Nucleus accumbens (tissue), 56 donors: ENCODE results near the gene TXNDC12.
"Not testable (repeated sequence)": the region's sequence is repeated elsewhere in the genome, so short reads cannot be mapped to it uniquely, and the experiment has no call there.

Experiments used
- DNase-seq, 56 donors: peaks; one replicate each; lab custom pipeline; 2025; lab: John Stamatoyannopoulos, UW

TXNDC12 gene

DNA sequence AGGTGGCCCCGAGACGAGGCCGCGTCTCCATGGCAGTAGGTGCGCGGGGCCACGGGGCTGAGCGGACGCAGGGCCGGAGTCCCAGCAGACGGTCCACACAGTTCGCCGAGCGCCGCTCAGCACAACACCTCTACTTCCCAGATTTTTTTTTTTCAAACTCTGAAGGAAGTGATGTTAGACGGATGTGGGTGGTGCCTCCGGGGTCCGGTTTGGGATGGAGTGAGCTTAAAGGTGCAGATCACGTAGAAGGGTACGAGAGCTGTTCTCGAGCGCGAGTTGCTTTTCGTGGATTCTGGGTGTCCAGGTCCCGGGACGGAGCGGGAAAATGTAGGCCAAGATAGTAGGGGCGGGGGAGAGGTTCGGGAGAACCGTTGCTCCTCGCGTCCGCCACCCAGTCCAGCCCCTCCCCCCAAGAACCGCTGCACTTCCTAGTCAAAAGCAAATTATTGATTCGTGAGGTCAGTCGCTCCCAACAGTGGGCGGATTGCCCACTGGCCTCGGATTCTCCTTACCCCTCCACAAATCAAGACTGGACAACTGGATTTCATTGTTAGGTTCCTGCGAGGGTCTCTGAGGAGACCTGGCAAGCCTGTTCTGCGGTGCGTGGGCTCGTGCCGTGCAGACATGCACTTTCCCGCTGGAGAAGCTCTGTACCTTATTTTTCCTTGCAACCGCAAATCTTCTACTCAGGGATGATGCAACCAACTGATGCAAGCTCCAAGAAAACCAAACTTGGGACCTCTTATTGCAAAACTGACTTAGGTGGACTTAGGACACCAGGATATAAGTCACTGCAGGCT, at the start of gene TXNDC12:
TSS of gene TXNDC12 (minus strand) at position 126 of the 800 bp plus-strand sequence. CDS start at position 31, 95 bp downstream.
- peak in 55 of 56 donors; percentile 21 to 90 (median 74) for DNase-seq

DNA sequence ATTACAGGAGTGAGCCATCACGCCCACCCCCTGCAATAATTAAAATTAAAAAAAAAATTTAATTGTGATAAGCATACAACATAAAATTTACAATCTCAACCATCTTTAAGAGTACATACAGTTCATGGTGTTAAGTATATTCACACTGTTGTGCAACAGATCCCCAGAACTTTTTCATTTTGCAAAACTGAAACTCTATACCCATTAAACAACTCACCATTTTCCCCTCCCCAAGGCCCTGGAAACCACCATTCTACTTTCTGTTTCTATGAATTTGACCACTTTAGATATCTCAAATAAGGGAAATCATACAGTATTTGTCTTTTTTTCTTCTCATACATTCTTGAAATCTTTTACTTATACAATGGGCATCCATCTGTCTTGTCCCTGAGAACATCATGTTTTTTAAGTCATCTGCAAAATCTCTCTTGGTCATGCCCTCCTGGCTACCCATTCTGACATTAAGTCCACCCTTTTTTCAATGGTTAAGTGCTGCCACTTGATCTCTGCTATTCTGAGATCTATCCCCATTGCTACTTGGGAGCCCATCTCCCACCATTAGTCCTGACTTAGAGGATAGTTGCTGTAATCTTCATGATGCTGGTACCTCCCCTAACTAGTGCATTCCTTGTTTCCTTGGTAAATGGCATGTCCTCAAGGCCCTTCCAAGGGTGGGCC, 47.5 kb upstream of the TXNDC12 start:
- no peak for DNase-seq

DNA sequence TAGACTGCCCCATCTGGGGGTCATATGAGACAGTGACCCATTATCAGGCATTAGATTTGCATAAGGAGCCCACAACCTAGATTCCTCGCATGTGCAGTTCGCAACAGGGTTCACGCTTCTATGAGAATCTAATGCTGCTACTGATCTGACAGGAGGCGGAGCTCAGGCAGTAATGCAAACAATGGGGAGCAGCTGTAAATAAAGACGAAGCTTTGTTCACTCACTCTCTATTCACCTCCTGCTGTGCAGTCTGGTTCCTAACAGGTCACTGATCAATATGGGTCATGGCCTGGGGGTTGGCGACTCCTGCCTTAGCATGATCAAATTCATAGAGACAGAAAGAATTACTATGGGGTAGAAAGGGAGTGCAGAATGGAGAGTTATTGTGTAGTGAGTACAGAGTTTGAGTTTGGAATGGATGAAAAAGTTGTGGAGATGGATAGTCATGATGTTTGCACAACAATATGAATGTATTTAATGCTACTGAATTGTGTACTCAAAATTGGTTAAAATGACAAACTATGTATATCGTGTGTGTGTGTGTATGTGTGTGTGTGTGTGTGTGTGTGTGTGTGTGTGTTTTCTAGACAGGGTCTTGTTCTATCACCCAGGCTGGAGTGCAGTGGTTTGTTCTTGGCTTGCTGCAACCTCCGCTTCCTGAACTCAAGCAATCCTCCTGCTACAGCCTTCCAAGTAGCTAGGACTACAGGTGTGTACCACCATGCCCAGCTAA, 43.3 kb upstream of the TXNDC12 start:
- no peak for DNase-seq

DNA sequence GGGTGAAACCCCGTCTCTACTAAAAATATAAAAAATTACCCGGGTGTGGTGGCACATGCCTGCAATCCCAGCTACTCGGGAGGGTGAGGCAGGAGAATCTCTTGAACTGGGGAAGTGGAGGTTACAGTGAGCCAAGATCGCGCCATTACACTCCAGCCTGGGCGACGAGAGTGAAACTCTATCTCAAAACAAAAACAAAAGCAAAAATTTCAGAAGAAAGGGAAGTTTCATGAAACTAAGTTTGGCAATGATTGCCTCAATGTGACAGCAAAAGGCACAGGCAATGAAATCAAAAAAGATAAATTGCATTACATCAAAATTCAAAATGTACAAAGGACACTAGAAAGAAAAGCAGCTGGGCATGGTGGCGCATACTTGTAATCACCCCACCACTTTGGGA, 41.2 kb upstream of the TXNDC12 start:
- DNase-seq: no peak

DNA sequence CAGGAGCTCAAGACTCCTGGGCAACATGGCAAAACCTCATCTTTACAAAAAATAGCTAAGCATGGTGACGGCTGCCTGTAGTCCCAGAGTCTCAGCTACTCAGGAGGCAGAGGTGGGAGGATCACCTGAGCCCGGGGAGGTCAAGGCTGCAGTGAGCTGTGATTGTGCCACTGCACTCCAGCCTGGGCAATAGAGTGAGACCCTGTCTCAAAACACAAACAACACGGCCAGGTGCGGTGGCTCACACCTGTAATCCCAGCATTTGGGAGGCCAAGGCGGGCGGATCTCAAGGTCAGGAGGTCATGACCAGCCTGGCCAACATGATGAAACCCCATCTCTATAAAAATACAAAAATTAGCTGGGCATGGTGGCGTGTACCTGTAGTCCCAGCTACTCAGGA, 39.3 kb upstream of the TXNDC12 start:
- not testable (repeated sequence) for DNase-seq

DNA sequence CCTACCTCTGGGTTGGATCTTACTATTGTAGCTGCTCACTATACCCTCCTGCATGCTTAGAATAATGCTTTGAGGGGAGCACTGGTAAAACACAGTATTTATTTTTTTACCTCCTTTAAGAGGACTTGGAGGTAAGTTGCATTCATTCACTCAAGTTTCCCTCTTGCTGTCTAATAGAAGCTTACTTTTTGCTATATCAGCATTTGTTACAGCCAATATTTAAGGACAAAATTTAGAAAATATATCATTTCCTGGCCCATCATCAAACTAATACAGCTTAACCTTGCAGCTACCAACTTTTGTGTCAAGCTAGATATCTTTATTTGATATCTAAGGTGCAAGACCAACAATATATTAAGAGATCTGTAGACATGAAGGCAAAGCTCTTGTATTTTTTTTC, 32.9 kb upstream of the TXNDC12 start:
- not testable (repeated sequence) for DNase-seq

DNA sequence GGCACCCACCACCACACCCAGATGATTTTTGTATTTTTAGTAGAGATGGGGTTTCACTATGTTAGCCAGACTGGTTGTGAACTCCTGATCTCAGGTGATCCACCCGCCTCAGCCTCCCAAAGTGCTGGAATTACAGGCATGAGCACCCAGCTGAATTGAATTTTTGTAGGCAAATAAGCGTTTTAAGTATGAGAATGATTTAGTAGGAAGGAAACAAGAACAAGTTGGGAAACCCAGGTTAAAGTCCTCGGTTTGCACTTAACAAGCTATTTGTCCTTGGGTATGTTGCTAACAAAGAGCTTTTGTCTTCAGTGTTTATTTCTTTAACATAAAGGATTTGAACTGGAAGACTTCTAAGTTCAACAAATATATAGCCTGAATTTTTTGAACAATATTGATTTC, 25.0 kb upstream of the TXNDC12 start:
- DNase-seq: no peak

DNA sequence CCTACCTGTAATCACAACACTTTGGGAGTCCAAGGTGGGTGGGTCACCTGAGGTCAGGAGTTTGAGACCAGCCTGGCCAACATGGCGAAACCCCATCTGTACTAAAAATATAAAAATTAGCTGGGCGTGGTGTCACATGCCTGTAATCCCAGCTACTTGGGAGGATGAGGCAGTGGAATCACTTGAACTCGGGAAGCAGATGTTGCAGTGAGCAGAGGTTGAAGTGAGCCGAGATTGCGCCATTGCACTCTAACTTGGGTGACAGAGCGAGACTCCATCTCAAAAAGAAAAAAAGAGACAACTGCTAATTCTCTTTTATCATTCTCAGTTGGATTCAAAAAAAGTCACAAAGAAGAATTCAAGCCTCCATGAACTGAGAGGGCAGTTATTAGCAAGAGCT, 22.3 kb upstream of the TXNDC12 start:
- not testable (repeated sequence) for DNase-seq

DNA sequence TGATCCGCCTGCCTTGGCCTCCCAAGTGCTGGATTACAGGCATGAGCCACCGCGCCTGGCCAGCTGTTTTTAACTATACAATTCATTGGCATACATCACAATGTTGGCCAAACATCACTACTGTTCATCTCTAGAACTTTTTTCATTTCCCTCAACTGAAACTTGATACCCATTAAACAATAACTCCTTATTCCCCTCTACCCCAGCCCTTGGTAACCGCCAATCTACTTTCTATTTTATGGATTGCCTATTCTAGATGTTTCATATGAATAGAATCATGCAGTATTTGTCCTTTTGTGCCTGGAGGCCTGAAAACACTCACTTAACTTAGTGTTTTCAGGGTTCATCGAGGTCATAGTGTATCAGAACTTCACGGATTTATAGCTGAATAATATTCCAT, 17.3 kb upstream of the TXNDC12 start:
- DNase-seq: no peak

DNA sequence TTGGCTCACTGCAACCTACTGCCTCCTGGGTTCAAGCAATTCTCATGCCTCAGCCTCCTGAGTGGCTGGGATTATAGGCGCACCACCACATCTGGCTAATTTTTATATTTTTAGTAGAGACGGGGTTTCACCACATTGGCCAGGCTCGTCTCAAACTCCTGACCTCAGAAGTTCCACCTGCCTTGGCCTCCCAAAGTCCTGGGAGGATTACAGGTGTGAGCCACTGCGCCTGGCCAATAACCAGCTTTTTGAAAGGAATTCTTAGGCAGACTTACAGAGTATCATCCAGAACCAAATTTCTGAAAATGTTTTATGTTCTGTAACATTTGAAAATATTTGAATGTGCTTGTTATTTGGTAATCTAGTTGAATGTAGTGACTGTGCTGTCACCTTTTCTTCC, 15.7 kb upstream of the TXNDC12 start:
- no peak for DNase-seq

DNA sequence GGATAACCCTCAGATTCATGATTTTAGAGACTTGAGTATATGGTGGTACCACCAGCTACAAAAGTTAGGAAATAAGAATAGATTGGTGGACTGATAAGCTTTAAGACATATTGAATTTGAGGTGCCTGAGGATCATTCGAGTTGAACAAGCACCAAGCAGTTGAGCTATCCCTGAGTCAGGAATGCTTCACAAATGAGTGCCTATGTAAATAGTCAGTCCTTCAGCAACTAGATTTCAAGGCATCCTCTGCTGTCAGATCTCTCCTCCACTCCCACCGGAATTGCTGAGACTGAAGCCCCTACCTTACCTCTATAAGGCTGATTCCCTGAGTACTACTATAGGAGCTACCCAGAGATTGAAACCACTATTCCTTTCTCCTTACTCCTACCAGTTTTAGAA, 8.2 kb upstream of the TXNDC12 start:
- no peak for DNase-seq

DNA sequence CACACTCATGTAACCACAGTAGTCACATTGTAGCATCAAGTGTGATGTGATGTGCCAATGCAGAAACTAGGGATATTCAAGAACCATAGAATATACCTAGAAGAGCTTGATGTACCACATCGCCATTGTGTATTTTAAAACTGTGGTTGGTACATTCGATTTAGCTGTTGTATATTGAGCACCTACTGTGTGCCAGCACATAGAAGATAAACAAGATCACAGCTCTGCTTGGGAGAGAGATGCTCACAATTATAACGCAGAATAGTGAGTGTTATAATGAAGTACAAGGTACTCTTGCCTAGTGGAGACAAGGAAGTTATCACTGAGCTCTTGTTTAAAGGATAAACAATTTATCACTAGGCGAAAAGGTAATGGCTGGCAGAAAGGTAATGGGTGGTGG, 5.8 kb upstream of the TXNDC12 start:
- DNase-seq: no peak

DNA sequence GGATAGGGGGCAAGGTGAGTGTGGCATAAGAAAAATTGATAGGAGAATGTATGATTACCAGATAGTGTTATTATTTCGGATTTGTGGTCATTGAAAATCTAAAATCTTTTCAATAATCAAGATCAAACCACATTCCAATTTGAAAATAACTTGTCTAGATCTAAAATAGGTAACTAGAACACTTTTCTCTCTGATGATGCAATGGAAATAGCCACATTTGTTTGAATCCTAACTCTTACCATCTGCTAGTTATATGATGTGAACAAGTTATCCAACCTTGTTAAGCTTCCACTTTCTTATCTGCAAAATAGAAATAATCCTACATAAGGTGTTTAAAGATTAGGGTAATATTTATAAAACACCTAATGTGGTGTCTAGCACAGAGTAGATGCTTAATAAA, 4.9 kb upstream of the TXNDC12 start:
- no peak for DNase-seq

DNA sequence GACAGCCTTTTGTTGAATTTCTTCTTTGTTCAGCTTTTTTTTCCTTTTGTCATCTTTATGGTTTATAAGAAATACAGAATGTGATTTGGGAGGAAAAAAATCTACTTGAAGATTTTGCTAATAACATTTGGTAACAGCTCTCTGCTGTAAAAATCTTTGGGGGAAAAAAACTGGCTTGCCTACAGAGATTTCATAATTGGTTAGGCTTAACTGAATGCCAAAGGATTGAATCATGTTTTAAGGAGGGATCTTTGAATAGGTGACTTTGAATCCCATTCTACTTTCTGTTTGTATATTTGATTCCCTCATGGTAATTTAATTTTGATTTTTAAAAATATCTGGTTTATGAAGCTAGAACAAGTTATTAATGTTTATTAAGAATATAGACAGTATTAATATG, 4.3 kb upstream of the TXNDC12 start:
- DNase-seq: no peak

DNA sequence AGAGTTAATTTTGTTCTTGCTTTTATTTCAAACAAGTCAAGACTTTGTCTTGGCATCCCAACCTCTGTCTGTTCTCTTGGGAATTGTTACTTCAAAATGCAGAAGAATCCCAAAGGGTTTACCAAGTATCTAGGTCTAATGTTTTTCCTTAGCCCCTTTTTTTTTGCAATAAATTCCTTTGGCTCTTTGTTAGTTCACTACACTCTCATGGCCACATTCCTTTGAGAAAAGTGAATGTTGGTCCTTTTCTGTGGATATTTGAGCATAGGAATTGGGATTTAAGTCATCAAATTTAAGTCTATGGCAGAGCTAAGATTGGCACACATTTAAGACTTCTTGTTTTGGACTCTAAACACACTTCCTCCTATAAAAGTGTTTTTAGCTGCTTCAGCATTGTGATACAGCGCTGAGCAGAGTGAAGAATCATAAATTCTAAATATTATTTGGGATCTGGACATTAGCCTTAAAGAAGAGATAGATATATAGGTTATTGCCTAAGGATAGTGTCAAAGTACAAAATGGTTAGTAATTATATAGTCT, 3.0 kb upstream of the TXNDC12 start:
- no peak for DNase-seq

DNA sequence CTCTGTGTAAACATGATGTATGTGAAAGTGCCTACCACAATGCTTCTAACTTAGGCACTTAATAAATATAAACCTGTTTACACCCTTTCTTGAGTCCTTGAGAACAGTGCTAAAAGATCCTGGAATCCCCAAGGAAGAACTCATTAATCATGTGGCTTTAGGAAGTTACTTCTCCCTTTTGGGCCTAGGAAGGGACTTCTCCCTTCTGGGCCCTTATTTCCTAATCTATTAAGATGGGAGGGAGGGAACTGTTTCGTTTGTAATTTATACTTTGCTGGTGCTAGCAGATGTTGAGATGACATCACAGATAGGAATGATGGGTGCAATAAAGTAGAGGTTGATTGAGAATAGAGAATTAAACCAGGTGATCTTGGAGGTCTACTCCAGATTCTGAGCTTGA, 2.3 kb upstream of the TXNDC12 start:
- no peak for DNase-seq

DNA sequence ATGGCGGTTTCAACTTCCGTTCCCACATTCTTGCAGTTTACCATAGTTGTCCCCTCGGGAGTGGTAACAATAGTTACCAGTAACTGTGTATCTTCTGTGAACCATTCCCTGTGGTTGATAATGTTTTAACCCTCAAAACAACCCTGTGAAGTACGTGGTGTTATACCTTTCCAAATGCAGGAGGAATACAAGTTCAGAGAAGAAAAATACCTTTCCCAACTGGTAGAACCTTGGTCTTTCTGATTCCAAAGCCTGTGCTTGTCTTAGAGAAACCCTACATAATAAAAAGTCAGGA, 1.9 kb upstream of the TXNDC12 start:
- no peak for DNase-seq

DNA sequence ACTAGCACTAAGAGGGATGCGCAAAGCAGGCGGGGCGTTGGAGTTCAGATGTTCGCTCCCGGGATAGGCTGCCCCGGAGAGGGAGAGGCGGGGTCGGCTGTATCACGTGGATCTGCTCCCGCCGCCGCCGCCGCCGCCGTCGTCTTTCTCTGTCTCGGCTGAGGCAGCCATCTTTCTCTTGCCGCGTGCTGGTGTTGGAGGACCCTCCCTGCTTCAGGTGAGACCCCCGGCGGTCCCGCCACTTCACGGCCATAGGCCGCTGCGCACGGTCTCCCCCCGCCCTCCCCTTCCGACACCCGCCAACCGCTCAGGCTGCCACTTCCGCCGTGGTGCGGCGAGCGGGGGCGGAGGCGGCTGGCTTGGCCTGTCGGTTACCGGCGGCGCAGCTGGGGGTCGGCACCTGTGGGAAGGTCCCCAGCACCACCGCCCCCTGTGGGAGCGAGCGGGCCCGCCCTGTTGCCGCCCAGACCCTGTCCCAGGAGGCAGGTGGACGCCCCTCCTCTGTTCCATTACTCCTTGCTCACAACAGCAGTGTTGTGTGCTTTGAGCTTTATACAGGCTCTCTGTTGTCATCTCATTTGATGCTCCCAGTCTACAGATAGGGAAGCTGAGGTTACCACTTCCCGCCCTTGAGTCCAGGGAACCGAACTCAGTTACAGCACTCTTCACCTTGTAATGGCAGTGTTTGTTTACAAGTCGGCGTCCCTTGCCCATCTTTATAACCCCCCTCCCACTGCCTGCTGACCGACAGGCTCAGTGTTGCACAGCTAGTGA, 1.4 kb upstream of the TXNDC12 start, which contains the start of gene BTF3L4:
TSS of gene BTF3L4 (plus strand) at position 133 of the 774 bp plus-strand sequence. CDS start 3,553 bp downstream, outside the sequence.
- peak; percentile 64 to 98 (median 92) for DNase-seq

DNA sequence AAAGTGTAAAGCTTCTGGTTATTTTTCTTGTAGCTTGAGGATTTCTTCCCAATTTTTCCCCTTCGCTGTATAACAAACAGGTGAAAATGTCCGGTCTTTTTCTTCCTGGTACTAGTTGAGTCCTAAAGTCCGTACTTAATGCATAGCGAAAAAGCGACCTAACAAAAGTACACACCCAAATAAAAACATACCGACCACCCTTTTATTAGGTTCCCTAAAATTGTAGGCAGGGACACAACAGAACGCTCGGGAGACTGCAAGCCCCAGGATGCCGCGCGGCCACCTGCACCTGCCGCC, 823 bp upstream of the TXNDC12 start:
- no peak for DNase-seq

DNA sequence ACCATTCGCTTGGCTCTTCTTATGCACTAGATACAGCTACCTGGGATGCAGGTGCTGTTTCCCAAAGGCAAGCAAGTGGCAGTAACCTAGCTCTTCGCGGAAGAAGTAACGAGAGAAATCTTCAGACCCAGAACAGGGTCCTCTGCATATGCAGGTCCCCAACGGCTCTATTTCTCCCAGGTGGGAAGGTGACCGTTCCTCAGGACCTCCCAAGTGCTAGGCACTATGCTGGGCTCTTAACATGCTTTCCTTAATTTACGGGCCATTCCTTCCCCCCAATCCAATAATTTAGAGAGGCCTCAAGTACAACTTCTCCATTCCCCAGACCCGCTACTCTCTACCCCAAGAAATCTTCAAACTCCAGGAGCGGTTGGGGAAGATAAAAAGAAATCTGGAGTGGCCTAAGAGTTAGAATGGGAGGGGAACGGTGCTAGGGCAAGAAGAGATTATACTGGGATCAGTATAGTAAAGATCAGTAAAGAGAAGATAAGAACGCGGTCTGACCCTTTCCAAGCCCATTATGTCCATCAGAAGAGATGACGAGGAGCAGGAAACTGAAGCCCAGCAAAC, 410 bp downstream of the TXNDC12 start:
- no peak for DNase-seq
